Fibroblast of lung (primary cell): Measurements from ENCODE around the gene TMEM163. TPM values are rescaled to one million over a fixed set of nuclear protein-coding genes. Genes with fewer than 3 reads are reported as not detected.
A peak's percentile ranks its signal among the peaks of the same experiment; 100 is the strongest.
"Not testable (repeated sequence)": the region's sequence is repeated elsewhere in the genome, so short reads cannot be mapped to it uniquely, and the experiment has no call there.

ENCODE experiments used
- DNase-seq, 2 donors: peaks; one replicate each; pipeline versions ENCODE4 v3.0.0 to v3.0.0-alpha.2; 2010; ENCODE audit warnings: low read depth in 2 of 2
- H2AFZ ChIP-seq: 2 replicates; pipeline ENCODE4 v1.5.1; 2012; ENCODE audit warnings: low read length, control low read depth, inconsistent platforms
- H3K27ac ChIP-seq: 2 replicates; pipeline ENCODE4 v1.5.1; 2011; ENCODE audit warnings: low read length, control low read depth; ENCODE audit not compliant: insufficient read depth
- H3K27me3 ChIP-seq: 2 replicates; pipeline ENCODE4 v1.5.1; 2011; ENCODE audit warnings: mild to moderate bottlenecking, low read length; ENCODE audit not compliant: control insufficient read depth, insufficient read depth
- H3K36me3 ChIP-seq: 2 replicates; pipeline ENCODE4 v1.5.1; 2011; ENCODE audit warnings: low read length; ENCODE audit not compliant: control insufficient read depth, insufficient read depth
- H3K4me1 ChIP-seq: 2 replicates; pipeline ENCODE4 v1.5.1; 2011; ENCODE audit warnings: low read length; ENCODE audit not compliant: control insufficient read depth, insufficient read depth; ENCODE audit errors: extremely low read depth
- H3K4me2 ChIP-seq: 2 replicates; pipeline ENCODE4 v1.5.1; 2011; ENCODE audit warnings: low read length, control low read depth; ENCODE audit not compliant: insufficient read depth; ENCODE audit errors: extremely low read depth
- H3K4me3 ChIP-seq, 4 experiments: fragments of 200-600 bp in 1 of 4; sonication (generic) in 1 of 4; replicated peaks in 1 of 4; 2 replicates each; pipeline ENCODE4 v1.5.1; 2011 to 2016; ENCODE audit warnings: low read length in 4 of 4, low read depth in 3 of 4, mild to moderate bottlenecking in 3 of 4, control low read depth in 2 of 4, inconsistent platforms in 1 of 4, mixed read lengths in 1 of 4; ENCODE audit not compliant: insufficient read depth in 1 of 4; ENCODE audit errors: control extremely low read depth in 1 of 4
- H3K79me2 ChIP-seq: 2 replicates; pipeline ENCODE4 v1.5.1; 2012; ENCODE audit warnings: mild to moderate bottlenecking, low read length, inconsistent platforms; ENCODE audit not compliant: control insufficient read depth, insufficient read depth
- H3K9ac ChIP-seq: 2 replicates; pipeline ENCODE4 v1.5.1; 2011; ENCODE audit warnings: mild to moderate bottlenecking, low read length, control low read depth; ENCODE audit not compliant: insufficient read depth
- H3K9me3 ChIP-seq: 2 replicates; pipeline ENCODE4 v1.5.1; 2012; ENCODE audit warnings: low read depth, low read length; ENCODE audit not compliant: control insufficient read depth, insufficient read depth
- H4K20me1 ChIP-seq: 2 replicates; pipeline ENCODE4 v1.5.1; 2011; ENCODE audit warnings: low read length; ENCODE audit not compliant: control insufficient read depth, insufficient read depth; ENCODE audit errors: extremely low read depth
- EZH2 ChIP-seq: IDR thresholded peaks from 2 replicates; pipeline ENCODE4 v1.5.1; 2012; ENCODE audit warnings: low read length, control low read depth, mild to moderate bottlenecking; ENCODE audit errors: missing control alignments
- polyA plus RNA-seq, 2 donors: library from polyadenylated mRNA; depleted of rRNA in 1 of 2; stranded (reverse) in 1 of 2; unstranded in 1 of 2; fragments of >200 nt; gene quantifications; 2 replicates each; pipeline ENCODE4 v1.2.1, GENCODE V29; 2011 to 2012; ENCODE audit warnings: missing spikeins in 1 of 2
- total RNA-seq: library from RNA; depleted of rRNA; stranded (reverse); fragments of >200 nt; gene quantifications from 2 replicates; pipeline ENCODE4 v1.2.1, GENCODE V29; 2014
- TF ChIP-seq, protein P1 (sequence below), 2 donors: IDR thresholded peaks in 1 of 2; conservative IDR thresholded peaks in 1 of 2; 1 replicate in 1 of 2; 2 replicates in 1 of 2; pipeline ENCODE4 v1.5.1; 2011 to 2012; ENCODE audit warnings: low read length in 2 of 2, control low read depth in 1 of 2, inconsistent platforms in 1 of 2, low read depth in 1 of 2, mild to moderate bottlenecking in 1 of 2

The TMEM163 gene
- total and polyA plus RNA-seq, 2 donors (not counting 1 experiment from before 2014, with no cell fraction given), result under 0.01 to 0.03 TPM

DNA sequence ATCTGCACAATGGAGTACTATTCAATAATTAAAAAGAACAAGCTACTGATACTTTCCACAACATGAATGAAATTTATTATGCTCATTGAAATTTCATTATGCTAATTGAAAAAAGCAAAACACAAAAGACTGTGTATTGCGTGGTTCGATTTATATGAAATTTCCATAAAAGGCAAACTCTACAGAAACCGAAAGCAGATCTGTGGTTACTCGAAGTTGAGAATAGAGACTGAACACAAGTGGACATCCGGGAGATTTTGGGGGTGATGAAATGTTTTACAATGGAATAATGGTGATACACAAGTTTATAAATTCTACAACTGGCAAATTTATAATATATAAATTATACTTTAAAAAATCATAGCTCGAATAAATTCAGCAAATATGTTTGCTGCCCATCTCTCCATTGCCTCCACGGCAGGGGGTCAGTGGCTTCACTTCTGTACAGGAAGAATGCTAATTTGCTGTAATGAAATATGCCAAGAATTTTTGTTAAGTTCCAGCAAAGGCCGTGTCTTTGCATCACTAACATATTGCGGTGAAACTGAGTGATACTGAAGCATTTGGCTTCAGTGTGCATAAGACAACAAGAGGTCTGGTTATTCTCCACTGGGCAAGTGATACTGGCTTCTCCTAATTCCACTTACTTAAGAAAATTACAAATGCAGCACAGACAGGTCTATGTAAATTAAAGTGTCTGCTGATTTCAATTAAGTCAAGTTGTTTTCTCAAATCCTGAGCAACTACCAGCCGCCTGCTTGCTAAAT lies 96.7 kb downstream of the TMEM163 start:
- H4K20me1 ChIP-seq, result no peaks in the 10 kb centered on the region
- H3K4me1 ChIP-seq, result no peaks in the 10 kb centered on the region
- no peaks in the 10 kb centered on the region for H3K9me3 ChIP-seq
- H3K79me2 ChIP-seq, result no peaks in the 10 kb centered on the region
- H3K4me3 ChIP-seq, result no peak overlapping the region
- no peaks in the 10 kb centered on the region for H3K27me3 ChIP-seq
- H2AFZ ChIP-seq, result no peak overlapping the region
- TF ChIP-seq, protein P1, sequence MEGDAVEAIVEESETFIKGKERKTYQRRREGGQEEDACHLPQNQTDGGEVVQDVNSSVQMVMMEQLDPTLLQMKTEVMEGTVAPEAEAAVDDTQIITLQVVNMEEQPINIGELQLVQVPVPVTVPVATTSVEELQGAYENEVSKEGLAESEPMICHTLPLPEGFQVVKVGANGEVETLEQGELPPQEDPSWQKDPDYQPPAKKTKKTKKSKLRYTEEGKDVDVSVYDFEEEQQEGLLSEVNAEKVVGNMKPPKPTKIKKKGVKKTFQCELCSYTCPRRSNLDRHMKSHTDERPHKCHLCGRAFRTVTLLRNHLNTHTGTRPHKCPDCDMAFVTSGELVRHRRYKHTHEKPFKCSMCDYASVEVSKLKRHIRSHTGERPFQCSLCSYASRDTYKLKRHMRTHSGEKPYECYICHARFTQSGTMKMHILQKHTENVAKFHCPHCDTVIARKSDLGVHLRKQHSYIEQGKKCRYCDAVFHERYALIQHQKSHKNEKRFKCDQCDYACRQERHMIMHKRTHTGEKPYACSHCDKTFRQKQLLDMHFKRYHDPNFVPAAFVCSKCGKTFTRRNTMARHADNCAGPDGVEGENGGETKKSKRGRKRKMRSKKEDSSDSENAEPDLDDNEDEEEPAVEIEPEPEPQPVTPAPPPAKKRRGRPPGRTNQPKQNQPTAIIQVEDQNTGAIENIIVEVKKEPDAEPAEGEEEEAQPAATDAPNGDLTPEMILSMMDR (conservative IDR thresholded peaks at IDR 0.05 in 1 of 2, IDR thresholded peaks at IDR 0.05 in 1 of 2; ENCODE audit: low read depth in 1 of 2, low read length in 2 of 2), result no peak
- no peak for TF ChIP-seq EZH2
- peak in 1 of 2 donors; percentile 49 for DNase-seq
- no peak overlapping the region for H3K9ac ChIP-seq
- no peak overlapping the region for H3K4me2 ChIP-seq
- no peaks in the 10 kb centered on the region for H3K36me3 ChIP-seq
- no peak overlapping the region for H3K27ac ChIP-seq

DNA sequence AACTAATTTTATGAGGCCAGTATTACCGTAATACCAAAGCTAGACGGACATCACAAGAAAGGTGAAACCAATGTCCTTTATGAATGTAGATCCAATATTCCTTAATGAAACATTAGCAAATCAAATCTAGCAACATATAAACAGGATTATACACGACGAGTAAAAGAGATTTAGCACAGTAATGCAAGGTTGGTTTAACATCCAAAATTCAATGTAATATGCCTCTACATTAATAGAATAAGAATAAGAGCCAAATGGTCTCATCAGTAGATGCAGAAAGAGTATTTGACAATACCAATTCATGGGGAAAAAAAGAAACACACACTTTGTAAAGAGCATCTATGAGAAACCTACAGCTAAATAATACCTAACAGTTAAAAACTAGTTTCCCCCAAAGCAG lies 99.5 kb downstream of the TMEM163 start:
- TF ChIP-seq EZH2, result no peak
- TF ChIP-seq, protein P1 (conservative IDR thresholded peaks at IDR 0.05 in 1 of 2, IDR thresholded peaks at IDR 0.05 in 1 of 2; ENCODE audit: low read depth in 1 of 2, low read length in 2 of 2), result no peak
- Histone ChIP-seq H3K79me2 (no peaks in the 10 kb centered on the region), H3K27me3 (no peaks in the 10 kb centered on the region), H4K20me1 (no peaks in the 10 kb centered on the region), H3K36me3 (no peaks in the 10 kb centered on the region), H3K4me2 (no peak overlapping the region), H3K4me1 (no peaks in the 10 kb centered on the region), H3K4me3 (no peak overlapping the region), H2AFZ (no peak overlapping the region), H3K9ac (no peak overlapping the region), H3K9me3 (no peaks in the 10 kb centered on the region), H3K27ac (no peak overlapping the region)
- DNase-seq, result no peak

DNA sequence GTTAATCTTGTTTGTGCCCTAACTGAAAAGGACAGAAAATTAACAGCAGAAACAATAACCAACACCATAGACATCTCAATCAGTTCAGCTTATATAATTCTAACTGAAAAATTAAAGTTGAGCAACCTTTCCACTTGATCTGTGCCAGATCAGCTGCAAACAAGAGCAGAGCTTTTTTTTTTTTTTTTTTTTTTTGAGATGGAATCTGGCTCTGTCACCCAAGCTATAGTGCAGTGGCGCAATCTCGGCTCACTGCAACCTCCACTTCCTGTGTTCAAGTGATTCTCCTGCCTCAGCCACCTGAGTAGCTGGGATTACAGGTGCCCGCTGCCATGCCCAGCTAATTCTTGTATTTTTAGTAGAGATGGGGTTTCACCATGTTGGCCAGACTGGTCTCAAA lies 103.3 kb downstream of the TMEM163 start:
- not testable (repeated sequence) for DNase-seq, H3K9ac ChIP-seq, H3K79me2 ChIP-seq, H3K4me1 ChIP-seq, H2AFZ ChIP-seq, H3K4me2 ChIP-seq, H3K9me3 ChIP-seq, H3K36me3 ChIP-seq, H3K4me3 ChIP-seq, H3K27me3 ChIP-seq, H4K20me1 ChIP-seq, H3K27ac ChIP-seq
